ENCODE measurements around the gene TTLL3.

Gene TTLL3

GRCh38 chr3:9781551-9781950 lies 28.5 kb upstream of the TTLL3 start:
- no peak for DNase-seq

GRCh38 chr3:9781978-9782603 lies 28.0 kb upstream of the TTLL3 start:
- no peak for DNase-seq

- no peak for DNase-seq
These were observed 27.3 kb upstream of the TTLL3 start for GRCh38 chr3:9782770-9783169.

GRCh38 chr3:9783954-9784353 lies 26.1 kb upstream of the TTLL3 start:
- DNase-seq, result no peak

GRCh38 chr3:9784965-9785364 lies 25.1 kb upstream of the TTLL3 start:
- DNase-seq, result no peak

- no peak for DNase-seq
These were observed 24.5 kb upstream of the TTLL3 start for GRCh38 chr3:9785602-9786001.

- no peak for DNase-seq
These were observed 23.8 kb upstream of the TTLL3 start for GRCh38 chr3:9786209-9786739.

GRCh38 chr3:9786825-9787669 lies 23.0 kb upstream of the TTLL3 start:
- no peak for DNase-seq

- DNase-seq, result no peak
These were observed 22.3 kb upstream of the TTLL3 start for GRCh38 chr3:9787714-9788113.

GRCh38 chr3:9791127-9791526 lies 18.9 kb upstream of the TTLL3 start:
- no peak for DNase-seq

- no peak for DNase-seq
These were observed 18.2 kb upstream of the TTLL3 start for GRCh38 chr3:9791790-9792404.

- DNase-seq, result peak; percentile 66
These were observed 17.5 kb upstream of the TTLL3 start, which contains the start of the genes ARPC4 and TADA3 for GRCh38 chr3:9792405-9793160. Gene ARPC4 (plus strand): TSS chr3:9793082. CDS start chr3:9793122, 40 bp downstream. Gene TADA3 (minus strand): TSS chr3:9792473. CDS start chr3:9791466, 1,007 bp downstream.

GRCh38 chr3:9793161-9793781 lies 16.8 kb upstream of the TTLL3 start:
- no peak for DNase-seq

GRCh38 chr3:9794400-9794799 lies 15.7 kb upstream of the TTLL3 start:
- no peak for DNase-seq

GRCh38 chr3:9795207-9795606 lies 14.9 kb upstream of the TTLL3 start:
- DNase-seq, result no peak

- DNase-seq, result no peak
These were observed 12.7 kb upstream of the TTLL3 start for GRCh38 chr3:9797196-9797945.

- no peak for DNase-seq
These were observed 9.5 kb upstream of the TTLL3 start for GRCh38 chr3:9800529-9800928.

GRCh38 chr3:9803494-9803893 lies 6.6 kb upstream of the TTLL3 start:
- no peak for DNase-seq

- no peak for DNase-seq
These were observed 5.1 kb upstream of the TTLL3 start for GRCh38 chr3:9804996-9805395.

- no peak for DNase-seq
These were observed 3.9 kb upstream of the TTLL3 start for GRCh38 chr3:9806137-9806536.
